Suprapubic skin (tissue), 4 donors: ENCODE data around the gene PLXDC2. TPM values are rescaled to one million over a fixed set of nuclear protein-coding genes. Genes with fewer than 3 reads are reported as not detected.
A peak's percentile ranks its signal among the peaks of the same experiment; 100 is the strongest.

Experiments
- DNase-seq, 2 donors: peaks; one replicate each; pipeline ENCODE4 v3.0.0-alpha.2; 2019; ENCODE audit warnings: low spot score in 2 of 2
- H3K27ac ChIP-seq: fragments of 200-600 bp; sonication (generic); one replicate; pipeline ENCODE4 v1.5.1; 2019
- H3K27me3 ChIP-seq: fragments of 200-600 bp; sonication (generic); one replicate; pipeline ENCODE4 v1.5.1; 2019
- H3K36me3 ChIP-seq: fragments of 200-600 bp; sonication (generic); one replicate; pipeline ENCODE4 v1.5.1; 2019
- H3K4me1 ChIP-seq: fragments of 200-600 bp; sonication (generic); one replicate; pipeline ENCODE4 v1.5.1; 2019
- H3K4me3 ChIP-seq: fragments of 200-600 bp; sonication (generic); one replicate; pipeline ENCODE4 v1.5.1; 2019; ENCODE audit warnings: mild to moderate bottlenecking
- H3K9me3 ChIP-seq: fragments of 200-600 bp; sonication (generic); one replicate; pipeline ENCODE4 v1.5.1; 2019
- CTCF ChIP-seq, 2 donors: fragments of 200-600 bp in 1 of 2; fragments of 450-650 bp in 1 of 2; sonication (generic) in 1 of 2; IDR thresholded peaks; one replicate each; pipeline ENCODE4 v1.5.1; 2016 to 2019; ENCODE audit warnings: antibody characterized with exemption in 2 of 2, mild to moderate bottlenecking in 1 of 2, moderate library complexity in 1 of 2
- EP300 ChIP-seq: sonication (generic); formaldehyde crosslinking; IDR thresholded peaks from one replicate; pipeline ENCODE4 v1.6.1; 2017; ENCODE audit warnings: antibody characterized with exemption
- POLR2A ChIP-seq, 2 donors: fragments of 450-650 bp; IDR thresholded peaks; one replicate each; pipeline ENCODE4 v1.6.1; 2017; ENCODE audit warnings: antibody characterized with exemption in 2 of 2, mild to moderate bottlenecking in 2 of 2, moderate library complexity in 2 of 2
- POLR2AphosphoS5 ChIP-seq, 3 donors: sonication (generic); formaldehyde crosslinking; IDR thresholded peaks; one replicate each; pipeline ENCODE4 v1.6.1; 2017; ENCODE audit warnings: antibody characterized with exemption in 3 of 3
- WGBS: methylation state at CpG from one replicate; pipeline ENCODE4 v1.1.5; 2018; 5-methylcytosine and 5-hydroxymethylcytosine counted together
- total RNA-seq, 4 donors: library from RNA; depleted of rRNA; stranded (reverse); fragments of >200 nt; gene quantifications; one replicate each; pipeline ENCODE4 v1.1.0, GENCODE V29; 2016

The PLXDC2 gene
- total RNA-seq, 4 donors from 2014 or later: 93.0 to 97.0 (median 95.0) TPM

DNA sequence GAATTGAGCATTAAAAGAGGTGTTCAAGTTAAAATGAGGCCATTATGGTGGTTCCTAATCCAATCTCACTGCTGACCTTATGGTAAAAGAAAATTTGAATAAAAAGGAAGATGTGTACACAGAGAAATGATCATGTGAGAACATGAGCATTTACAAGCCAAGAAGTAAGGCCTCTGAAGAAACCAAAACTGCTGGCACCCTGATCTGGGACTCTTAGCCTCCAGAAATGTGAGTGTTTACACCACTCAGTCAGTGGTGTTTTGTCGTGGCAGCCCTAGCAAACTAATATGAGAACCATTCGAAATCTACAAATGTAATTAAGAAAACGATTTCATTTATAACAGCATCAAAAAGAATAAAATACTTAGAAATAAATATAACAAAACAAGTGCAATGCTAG is 6.8 kb upstream of the PLXDC2 start:
- H3K27ac ChIP-seq: no peak overlapping the region
- TF ChIP-seq EP300 (no peak), POLR2AphosphoS5 (IDR thresholded peaks at IDR 0.05) (no peak), CTCF (IDR thresholded peaks at IDR 0.05) (no peak), POLR2A (IDR thresholded peaks at IDR 0.05) (no peak)
- H3K4me3 ChIP-seq: no peak overlapping the region
- DNase-seq: no peak
- H3K36me3 ChIP-seq: no peaks in the 10 kb centered on the region
- 91% methylated on average over 3 of the region's 3 CpGs for WGBS
- H3K4me1 ChIP-seq: peaks cover 1% of the 10 kb centered on the region
- no peaks in the 10 kb centered on the region for H3K9me3 ChIP-seq
- H3K27me3 ChIP-seq: no peaks in the 10 kb centered on the region

GRCh38 chr10:19811540-19811939 is 4.7 kb upstream of the PLXDC2 start:
- H3K36me3 ChIP-seq: no peaks in the 10 kb centered on the region
- TF ChIP-seq CTCF (IDR thresholded peaks at IDR 0.05) (peak; percentile 19 to 49), POLR2A (IDR thresholded peaks at IDR 0.05) (no peak), EP300 (no peak), POLR2AphosphoS5 (IDR thresholded peaks at IDR 0.05) (no peak)
- WGBS: 63% methylated on average over 1 of the region's 1 CpG
- no peaks in the 10 kb centered on the region for H3K9me3 ChIP-seq
- peaks cover 13% of the 10 kb centered on the region for H3K4me1 ChIP-seq
- H3K4me3 ChIP-seq: no peak overlapping the region
- no peak overlapping the region for H3K27ac ChIP-seq
- no peak for DNase-seq
- no peaks in the 10 kb centered on the region for H3K27me3 ChIP-seq

- Histone ChIP-seq H3K4me1 (peaks cover 13% of the 10 kb centered on the region), H3K4me3 (no peak overlapping the region), H3K27me3 (no peaks in the 10 kb centered on the region), H3K9me3 (no peaks in the 10 kb centered on the region), H3K36me3 (no peaks in the 10 kb centered on the region), H3K27ac (no peak overlapping the region)
- 82% methylated on average over 3 of the region's 3 CpGs for WGBS
- DNase-seq: no peak
- TF ChIP-seq POLR2A (IDR thresholded peaks at IDR 0.05) (no peak), CTCF (IDR thresholded peaks at IDR 0.05) (no peak), EP300 (no peak), POLR2AphosphoS5 (IDR thresholded peaks at IDR 0.05) (no peak)
These were observed 3.3 kb upstream of the PLXDC2 start for GRCh38 chr10:19812976-19813375.

GRCh38 chr10:19815036-19815730 is 1.0 kb upstream of the PLXDC2 start:
- Histone ChIP-seq H3K27ac (peak overlapping the region; percentile 89), H3K27me3 (no peaks in the 10 kb centered on the region), H3K4me3 (peak overlapping the region; percentile 93), H3K9me3 (no peaks in the 10 kb centered on the region), H3K36me3 (no peaks in the 10 kb centered on the region), H3K4me1 (peaks cover 28% of the 10 kb centered on the region)
- TF ChIP-seq EP300 (no peak), POLR2A (IDR thresholded peaks at IDR 0.05) (no peak), CTCF (IDR thresholded peaks at IDR 0.05) (no peak), POLR2AphosphoS5 (IDR thresholded peaks at IDR 0.05) (no peak)
- 5% methylated on average over 18 of the region's 33 CpGs for WGBS
- peak in 1 of 2 donors; percentile 67 for DNase-seq

DNA sequence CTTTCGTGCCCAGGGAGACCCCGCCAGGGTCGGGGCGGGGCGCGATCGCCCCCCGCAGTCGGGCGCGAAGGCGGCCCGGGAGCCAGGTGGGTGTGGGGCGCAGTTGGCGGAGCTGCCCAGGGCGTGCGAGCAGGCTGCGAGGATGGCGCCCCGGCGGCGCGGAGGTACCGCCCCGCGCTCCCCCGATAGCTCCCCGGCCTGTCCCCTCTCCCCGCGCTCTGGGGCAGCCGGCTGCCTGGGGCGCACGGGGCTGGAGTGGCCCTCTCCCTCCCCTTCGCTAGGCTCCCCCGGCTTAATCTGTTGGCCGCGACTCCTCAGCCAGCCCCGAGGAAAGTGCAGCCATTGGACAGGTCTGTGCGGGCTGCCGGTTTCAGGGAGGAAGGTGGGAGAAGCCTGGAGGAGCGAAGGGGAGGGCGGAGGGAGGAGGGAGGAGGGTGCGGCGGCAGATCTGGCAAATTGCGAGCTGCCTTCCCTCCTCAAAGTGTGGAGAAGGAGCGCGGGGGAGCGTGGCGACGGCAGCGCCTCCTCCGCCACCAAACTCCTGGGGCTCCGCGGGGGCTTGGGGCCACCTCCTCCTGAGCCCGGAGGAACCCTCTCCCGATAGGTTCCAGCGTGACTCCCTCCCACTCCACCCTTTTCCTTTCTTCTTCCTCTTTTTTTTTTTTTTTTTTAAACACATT is 361 bp upstream of the PLXDC2 start:
- WGBS: under 1% methylated on average over 21 of the region's 57 CpGs
- TF ChIP-seq CTCF (IDR thresholded peaks at IDR 0.05) (no peak), POLR2A (IDR thresholded peaks at IDR 0.05) (peak in 1 of 2 donors; percentile 16)
- no peaks in the 10 kb centered on the region for H3K36me3 ChIP-seq
- H3K27ac ChIP-seq: peak overlapping the region; percentile 89
- H3K27me3 ChIP-seq: no peaks in the 10 kb centered on the region
- H3K9me3 ChIP-seq: no peaks in the 10 kb centered on the region
- H3K4me3 ChIP-seq: peak overlapping the region; percentile 93
- H3K4me1 ChIP-seq: peaks cover 28% of the 10 kb centered on the region
- peak; percentile 88 to 89 for DNase-seq
